ENCODE data around the gene GAD1. TPM values are rescaled to one million over a fixed set of nuclear protein-coding genes. Genes with fewer than 3 reads are reported as not detected.

The GAD1 gene
- total RNA-seq, 4 donors from 2014 or later = 0.19 to 4.2 (median 0.26) TPM; not detected in 1

DNA sequence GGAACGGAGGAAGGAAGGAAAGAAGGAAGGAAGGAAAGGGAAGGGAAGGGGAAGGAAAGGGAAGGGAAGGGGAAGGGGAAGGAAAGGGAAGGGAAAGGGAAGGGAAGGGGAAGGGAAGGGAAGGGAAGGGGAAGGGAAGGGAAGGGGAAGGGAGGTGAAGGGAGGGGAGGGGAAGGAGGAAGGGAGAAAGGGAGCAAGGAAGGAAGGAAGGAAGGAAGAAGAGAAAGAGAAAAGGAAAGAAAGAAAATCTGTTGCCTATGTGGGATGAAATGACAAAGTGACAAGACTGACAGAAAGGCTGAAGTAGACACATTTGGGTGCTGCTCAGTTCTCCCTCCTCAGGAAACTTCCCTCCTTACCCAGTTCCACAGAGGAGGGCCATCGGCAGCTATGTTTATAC is 66.1 kb downstream of the GAD1 start:
- H3K9me3 ChIP-seq = no peaks in the 10 kb centered on the region
- H3K27me3 ChIP-seq = no peaks in the 10 kb centered on the region
- TF ChIP-seq, protein P1, sequence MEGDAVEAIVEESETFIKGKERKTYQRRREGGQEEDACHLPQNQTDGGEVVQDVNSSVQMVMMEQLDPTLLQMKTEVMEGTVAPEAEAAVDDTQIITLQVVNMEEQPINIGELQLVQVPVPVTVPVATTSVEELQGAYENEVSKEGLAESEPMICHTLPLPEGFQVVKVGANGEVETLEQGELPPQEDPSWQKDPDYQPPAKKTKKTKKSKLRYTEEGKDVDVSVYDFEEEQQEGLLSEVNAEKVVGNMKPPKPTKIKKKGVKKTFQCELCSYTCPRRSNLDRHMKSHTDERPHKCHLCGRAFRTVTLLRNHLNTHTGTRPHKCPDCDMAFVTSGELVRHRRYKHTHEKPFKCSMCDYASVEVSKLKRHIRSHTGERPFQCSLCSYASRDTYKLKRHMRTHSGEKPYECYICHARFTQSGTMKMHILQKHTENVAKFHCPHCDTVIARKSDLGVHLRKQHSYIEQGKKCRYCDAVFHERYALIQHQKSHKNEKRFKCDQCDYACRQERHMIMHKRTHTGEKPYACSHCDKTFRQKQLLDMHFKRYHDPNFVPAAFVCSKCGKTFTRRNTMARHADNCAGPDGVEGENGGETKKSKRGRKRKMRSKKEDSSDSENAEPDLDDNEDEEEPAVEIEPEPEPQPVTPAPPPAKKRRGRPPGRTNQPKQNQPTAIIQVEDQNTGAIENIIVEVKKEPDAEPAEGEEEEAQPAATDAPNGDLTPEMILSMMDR (IDR thresholded peaks at IDR 0.05) = no peak
- H3K36me3 ChIP-seq = no peaks in the 10 kb centered on the region
- H3K4me1 ChIP-seq = no peaks in the 10 kb centered on the region
- H3K4me3 ChIP-seq = no peak overlapping the region
- intact Hi-C loops (cut with DNase I) = no loop called here
- no peak overlapping the region for H3K27ac ChIP-seq
- 72 to 86% methylated on average over 2 of the region's 2 CpGs for WGBS, 2 donors
- DNase-seq = no peak

DNA sequence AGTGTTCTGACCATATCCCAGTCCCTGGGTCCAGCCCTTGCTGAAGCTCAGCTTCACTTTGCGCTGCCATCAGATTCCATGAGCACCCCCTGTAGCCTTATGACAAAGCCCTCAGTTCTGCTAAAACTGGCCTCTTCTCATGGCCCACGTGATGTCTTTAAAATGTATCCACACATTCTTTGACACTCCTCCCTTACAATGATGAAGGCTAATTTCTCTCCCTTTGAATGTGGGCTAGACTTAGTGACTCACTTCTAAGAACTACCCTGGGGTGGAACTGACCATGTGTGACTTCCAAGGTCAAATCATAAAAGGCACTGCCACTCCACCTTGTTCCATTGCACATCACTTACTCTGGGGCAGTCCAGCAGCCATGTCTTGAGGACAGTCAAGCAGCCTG is 67.0 kb downstream of the GAD1 start:
- Histone ChIP-seq H3K9me3 (no peaks in the 10 kb centered on the region), H3K36me3 (no peaks in the 10 kb centered on the region), H3K4me3 (no peak overlapping the region), H3K27me3 (no peaks in the 10 kb centered on the region), H3K4me1 (no peaks in the 10 kb centered on the region), H3K27ac (no peak overlapping the region)
- intact Hi-C loops (cut with DNase I) = no loop called here
- no peak for TF ChIP-seq POLR2A (IDR thresholded peaks at IDR 0.05)
- TF ChIP-seq, protein P1 (IDR thresholded peaks at IDR 0.05) = no peak
- no peak for DNase-seq
- 85 to 91% methylated on average over 2 of the region's 2 CpGs for WGBS, 2 donors

DNA sequence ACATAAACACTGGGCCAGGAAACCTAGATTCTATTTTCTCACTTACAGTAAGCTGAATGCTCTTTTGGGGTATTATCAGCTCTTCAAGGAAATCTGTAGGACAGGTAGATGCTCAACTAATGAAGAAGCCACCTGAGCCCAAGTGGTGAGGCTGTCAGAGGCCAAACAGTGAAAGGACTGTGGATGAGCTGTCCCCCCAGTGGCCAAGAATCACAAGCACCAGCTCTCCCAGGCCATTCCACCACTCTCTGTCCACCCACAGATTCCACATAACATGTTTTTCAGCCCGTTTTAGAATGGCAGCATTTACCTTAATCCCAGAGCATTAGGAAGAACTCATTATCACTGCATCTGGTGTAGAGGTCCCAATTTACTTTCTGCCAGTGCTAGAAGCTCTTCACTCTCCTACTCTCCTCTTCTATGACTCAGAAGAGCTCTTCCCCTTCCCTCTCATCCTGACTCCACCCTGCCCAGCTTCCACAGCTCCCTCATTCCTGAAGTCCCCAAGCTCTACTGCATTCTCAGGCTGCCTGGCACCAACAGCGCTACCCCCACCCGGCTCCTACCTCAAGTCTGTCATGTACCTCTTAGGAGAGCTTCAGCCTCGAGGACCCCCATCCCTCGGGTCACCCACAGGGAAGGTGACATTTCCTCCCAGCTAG is 68.6 kb downstream of the GAD1 start:
- no peak for DNase-seq
- no peaks in the 10 kb centered on the region for H3K4me1 ChIP-seq
- no peak overlapping the region for H3K4me3 ChIP-seq
- H3K27ac ChIP-seq = no peak overlapping the region
- intact Hi-C loops (cut with DNase I) = no loop called here
- H3K9me3 ChIP-seq = no peaks in the 10 kb centered on the region
- TF ChIP-seq POLR2A (IDR thresholded peaks at IDR 0.05) = no peak
- TF ChIP-seq, protein P1 (IDR thresholded peaks at IDR 0.05) = no peak
- no peaks in the 10 kb centered on the region for H3K27me3 ChIP-seq
- no peaks in the 10 kb centered on the region for H3K36me3 ChIP-seq
- 75 to 80% methylated on average over 5 of the region's 5 CpGs for WGBS, 2 donors

DNA sequence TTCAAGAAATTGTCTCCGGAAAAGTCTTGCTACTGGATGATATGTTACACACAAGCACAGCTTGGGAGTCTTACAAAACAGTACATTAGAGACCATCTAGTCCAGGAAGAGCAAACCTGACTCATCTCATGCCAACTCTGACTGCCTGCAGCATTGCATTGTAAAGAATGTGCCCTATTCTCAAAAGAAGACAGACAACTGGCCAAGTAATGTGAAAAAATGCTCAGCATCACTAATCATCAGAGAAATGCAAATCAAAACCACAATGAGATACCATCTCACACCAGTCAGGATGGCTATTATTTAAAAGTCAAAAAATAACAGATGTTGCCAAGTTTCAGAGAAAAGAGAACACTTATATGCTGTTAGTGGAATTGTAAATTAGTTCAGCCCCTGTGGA is 69.7 kb downstream of the GAD1 start:
- H3K27ac ChIP-seq = no peak overlapping the region
- TF ChIP-seq POLR2A (IDR thresholded peaks at IDR 0.05) = no peak
- TF ChIP-seq, protein P1 (IDR thresholded peaks at IDR 0.05) = no peak
- H3K4me3 ChIP-seq = no peak overlapping the region
- H3K27me3 ChIP-seq = no peaks in the 10 kb centered on the region
- H3K9me3 ChIP-seq = no peaks in the 10 kb centered on the region
- WGBS, 2 donors = 14 to 40% methylated on average over 1 of the region's 1 CpG
- intact Hi-C loops (cut with DNase I) = no loop called here
- no peaks in the 10 kb centered on the region for H3K36me3 ChIP-seq
- H3K4me1 ChIP-seq = no peaks in the 10 kb centered on the region
- no peak for DNase-seq

DNA sequence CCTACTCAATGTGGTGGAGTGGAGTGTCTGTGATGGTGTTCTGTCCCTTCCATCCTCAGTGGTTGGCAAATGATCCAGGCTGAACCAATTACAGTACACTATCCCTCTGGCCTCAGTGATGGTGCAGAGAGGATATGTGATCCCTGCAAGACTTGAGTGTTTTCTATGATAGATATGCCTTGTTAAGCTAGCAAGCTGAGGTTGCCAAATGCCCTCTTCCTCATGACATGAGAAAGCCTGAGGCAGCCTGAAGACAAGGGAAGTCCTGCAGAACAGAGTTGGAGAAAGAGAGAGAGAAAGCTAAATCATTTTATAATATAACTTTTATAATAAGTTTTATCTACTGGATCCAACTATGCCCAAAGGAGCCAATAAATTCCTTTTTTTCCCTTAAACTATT is 70.8 kb downstream of the GAD1 start:
- Histone ChIP-seq H3K4me1 (no peaks in the 10 kb centered on the region), H3K27me3 (no peaks in the 10 kb centered on the region), H3K9me3 (no peaks in the 10 kb centered on the region), H3K27ac (no peak overlapping the region), H3K4me3 (no peak overlapping the region), H3K36me3 (no peaks in the 10 kb centered on the region)
- TF ChIP-seq POLR2A (IDR thresholded peaks at IDR 0.05) = no peak
- TF ChIP-seq, protein P1 (IDR thresholded peaks at IDR 0.05) = no peak
- intact Hi-C loops (cut with DNase I) = no loop called here
- no peak for DNase-seq
